DMS79 (cell line): ENCODE measurements around the gene NACA.
A peak's percentile ranks its signal among the peaks of the same experiment; 100 is the strongest.
"Not testable (repeated sequence)": the region's sequence is repeated elsewhere in the genome, so short reads cannot be mapped to it uniquely, and the experiment has no call there.

Experiments used
- DNase-seq: peaks from one replicate; lab custom pipeline; 2025; lab: John Stamatoyannopoulos, UW

The NACA gene

DNA sequence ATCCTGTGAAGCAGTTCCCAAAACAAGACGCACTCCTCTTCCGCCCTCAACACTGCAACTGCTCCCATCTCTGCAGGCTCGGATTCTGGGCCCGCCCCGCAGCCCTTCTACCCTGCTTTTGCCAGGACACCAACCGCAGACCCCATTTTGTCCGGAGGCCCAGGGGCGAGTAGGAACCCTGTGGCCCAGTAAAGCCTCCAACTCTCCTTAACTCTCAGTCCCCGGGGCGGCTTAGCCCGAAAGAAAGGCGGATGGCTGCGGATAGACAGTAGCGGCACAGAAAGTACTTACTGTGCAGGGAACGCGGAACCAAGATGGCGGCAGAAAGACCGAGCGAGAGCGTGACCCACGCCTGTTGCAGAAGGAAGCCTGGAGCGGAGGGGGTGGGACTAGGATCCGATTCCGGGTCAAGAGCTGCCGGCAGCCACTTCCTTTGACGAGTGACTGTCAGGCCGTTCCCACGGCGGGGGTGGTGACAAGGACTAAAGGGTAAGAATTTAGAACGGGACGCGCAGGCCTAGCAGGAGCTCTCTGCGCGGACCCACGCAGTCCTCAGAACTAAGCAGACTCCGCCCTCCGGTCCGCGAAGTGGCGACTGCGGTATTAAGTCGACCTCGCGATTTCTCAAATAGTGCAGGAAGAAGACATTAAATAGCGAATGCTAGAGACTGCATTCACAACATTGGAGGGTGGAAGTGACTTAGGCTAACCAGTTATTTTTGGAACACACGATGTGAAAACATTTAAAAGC is at the start of gene NACA:
Gene NACA (minus strand): TSS at position 328 of the 751 bp plus-strand sequence. CDS start 778 bp downstream, outside the sequence.
- peak; percentile 78 for DNase-seq

DNA sequence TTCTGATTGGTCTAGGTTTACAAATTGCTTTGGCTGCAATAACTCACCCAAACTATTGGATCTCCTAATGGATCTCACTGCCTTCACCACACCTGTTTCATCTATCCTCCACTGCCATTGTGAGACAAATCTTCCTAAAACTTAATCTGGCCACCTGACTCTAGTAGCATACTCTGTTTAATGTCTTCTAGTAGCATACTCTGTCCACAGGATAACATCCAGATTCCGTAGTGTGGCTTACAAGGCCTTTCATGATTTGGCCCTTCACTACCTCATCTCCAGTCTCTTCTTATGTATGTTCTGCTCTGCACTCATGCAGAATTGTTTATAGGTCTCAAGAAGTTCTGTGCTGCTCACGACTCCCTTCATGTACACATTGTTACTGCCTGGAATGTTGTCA is 48.0 kb upstream of the NACA start:
- no peak for DNase-seq

- no peak for DNase-seq
Measured at GRCh38 chr12:56772625-56773024, 47.5 kb upstream of the NACA start.

DNA sequence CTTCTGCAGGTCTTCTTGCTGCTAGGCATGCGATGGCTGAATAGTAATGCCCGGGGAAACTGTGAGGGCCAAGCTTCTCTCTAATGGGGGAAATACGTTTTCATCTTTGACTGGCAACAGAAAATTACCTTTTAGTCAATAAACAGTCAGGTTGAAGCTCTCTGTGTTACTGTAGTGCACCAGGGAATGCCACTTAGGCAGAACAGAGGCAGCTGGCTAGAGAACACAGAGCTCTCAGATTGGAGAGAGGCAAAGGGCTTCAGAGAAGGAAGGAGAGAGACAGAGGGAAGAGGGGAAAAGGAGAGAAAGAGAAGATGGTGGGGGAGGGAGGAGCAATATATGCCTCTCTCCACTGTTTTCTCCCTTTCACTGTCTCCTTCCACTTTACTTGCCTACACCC is 44.8 kb upstream of the NACA start:
- no peak for DNase-seq

DNA sequence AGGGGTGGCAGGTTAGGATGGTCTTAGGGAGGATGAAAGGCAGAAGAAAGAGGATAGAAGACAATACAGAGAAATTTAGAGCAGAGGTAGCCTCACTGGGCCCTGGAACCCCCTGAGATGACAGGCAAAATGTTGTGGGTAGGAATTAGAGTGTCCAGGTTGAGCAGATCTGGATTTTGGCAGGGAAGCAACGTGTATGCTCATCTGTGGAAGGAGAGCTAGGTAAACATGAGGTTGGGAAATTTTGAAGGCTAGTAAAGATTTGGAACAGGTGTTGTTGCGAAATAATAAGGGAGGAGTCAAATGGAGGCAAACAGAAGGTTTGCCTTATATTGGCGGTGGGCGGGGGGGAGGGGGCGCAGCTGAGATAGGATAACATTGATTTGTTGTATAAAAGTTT is 43.3 kb upstream of the NACA start:
- DNase-seq, result no peak

DNA sequence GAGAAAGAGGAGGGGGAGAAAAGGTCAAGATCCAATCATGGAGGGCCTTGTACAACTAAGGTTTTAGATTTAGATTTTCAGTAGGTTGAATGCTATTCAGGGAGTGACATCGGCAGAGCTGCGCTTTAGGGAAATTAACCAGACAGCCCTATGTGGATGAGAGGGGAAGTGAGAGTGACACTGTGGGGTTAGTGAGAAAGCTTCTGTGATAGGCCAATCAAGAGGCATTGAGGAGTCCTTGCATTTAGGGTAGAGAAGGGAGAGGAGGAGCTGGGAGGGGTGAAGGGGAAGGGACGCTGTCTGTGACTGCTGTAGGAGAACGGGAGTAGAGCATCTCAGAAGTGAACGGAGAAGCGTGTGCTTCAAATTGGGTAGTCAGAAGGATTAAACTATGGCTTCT is 41.4 kb upstream of the NACA start:
- DNase-seq, result no peak

DNA sequence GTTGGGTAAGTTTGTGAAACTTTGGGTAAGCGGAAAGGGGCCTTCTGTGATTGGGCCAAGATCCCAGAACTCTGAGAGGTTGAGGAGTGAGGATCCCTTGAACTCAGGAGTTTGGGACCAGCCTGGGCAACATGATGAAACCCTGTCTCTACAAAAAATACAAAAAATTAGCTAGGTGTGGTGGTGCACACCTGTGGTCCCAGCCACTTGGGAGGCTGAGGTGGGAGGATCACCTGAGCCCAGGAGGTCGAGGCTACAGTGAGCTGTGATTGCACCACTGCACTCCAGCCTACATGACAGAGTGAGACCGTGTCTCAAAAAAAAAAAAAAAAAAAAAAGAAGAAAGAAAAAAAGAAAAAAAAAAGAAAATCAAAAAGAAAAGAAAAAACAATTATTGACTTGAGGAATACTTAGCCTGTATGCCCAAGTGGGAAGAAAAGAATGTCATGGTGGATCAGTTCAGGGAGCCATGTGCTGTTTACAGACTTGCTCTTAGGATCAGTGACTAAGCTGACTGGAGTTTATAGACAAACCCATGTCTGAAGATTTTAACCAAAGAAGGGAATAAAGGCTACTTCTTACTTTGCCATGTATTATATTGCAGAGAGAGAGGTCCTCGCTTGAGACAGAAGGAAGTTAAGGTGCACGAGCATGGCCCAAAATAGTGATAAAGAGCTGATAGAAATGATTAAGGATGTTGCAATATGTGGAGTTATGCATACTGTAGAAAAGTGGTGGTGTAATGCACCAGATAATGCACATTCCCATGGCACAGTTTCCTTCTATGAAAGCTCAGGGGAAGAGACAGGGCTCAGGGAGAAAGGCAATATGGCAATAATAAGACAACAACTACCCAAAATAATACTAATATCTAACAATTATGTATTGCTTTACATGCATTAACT is 38.9 kb upstream of the NACA start:
- no peak for DNase-seq

DNA sequence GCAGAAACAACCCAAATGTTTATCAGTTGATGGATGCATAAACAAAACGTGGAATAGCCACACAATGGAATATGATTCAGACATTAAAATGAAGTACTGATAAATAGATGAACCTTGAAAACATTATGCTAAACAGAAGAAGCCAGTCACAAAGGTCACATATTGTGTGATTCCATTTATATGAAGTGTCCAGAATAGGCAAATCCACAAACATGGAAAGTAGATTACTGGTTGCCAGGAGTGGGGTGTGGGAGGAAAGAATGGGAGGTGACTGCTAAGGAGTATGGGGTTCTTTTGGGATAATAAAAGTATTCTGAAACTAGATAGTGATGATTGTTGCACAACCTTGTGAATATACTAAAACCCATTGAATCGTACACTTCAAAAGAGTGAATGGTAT is 36.7 kb upstream of the NACA start:
- no peak for DNase-seq

DNA sequence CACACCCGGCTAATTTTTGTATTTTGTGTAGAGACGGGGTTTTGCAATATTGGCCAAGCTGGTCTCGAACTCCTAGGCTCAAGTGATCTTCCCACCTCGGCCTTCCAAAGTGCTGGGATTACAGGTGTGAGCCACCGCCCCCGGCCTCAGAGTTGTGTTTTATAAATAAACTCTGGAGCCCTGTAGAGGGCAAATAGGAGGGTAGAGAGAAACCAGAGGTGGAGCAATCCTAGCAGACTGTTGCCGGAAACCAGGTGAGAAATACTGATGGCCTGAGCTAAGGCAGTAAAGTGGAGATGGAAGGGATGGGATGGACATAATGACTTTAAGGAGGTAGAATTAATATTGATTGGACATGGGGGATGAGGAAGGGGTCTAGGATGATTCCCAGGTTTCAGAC is 35.4 kb upstream of the NACA start:
- no peak for DNase-seq

- DNase-seq, result no peak
Measured at GRCh38 chr12:56759263-56759908, 34.3 kb upstream of the NACA start.

GRCh38 chr12:56758728-56759262 is 33.7 kb upstream of the NACA start:
- no peak for DNase-seq

- DNase-seq, result not testable (repeated sequence)
Measured at GRCh38 chr12:56757971-56758370, 32.9 kb upstream of the NACA start.

- no peak for DNase-seq
Measured at GRCh38 chr12:56753566-56753965, 28.5 kb upstream of the NACA start.

DNA sequence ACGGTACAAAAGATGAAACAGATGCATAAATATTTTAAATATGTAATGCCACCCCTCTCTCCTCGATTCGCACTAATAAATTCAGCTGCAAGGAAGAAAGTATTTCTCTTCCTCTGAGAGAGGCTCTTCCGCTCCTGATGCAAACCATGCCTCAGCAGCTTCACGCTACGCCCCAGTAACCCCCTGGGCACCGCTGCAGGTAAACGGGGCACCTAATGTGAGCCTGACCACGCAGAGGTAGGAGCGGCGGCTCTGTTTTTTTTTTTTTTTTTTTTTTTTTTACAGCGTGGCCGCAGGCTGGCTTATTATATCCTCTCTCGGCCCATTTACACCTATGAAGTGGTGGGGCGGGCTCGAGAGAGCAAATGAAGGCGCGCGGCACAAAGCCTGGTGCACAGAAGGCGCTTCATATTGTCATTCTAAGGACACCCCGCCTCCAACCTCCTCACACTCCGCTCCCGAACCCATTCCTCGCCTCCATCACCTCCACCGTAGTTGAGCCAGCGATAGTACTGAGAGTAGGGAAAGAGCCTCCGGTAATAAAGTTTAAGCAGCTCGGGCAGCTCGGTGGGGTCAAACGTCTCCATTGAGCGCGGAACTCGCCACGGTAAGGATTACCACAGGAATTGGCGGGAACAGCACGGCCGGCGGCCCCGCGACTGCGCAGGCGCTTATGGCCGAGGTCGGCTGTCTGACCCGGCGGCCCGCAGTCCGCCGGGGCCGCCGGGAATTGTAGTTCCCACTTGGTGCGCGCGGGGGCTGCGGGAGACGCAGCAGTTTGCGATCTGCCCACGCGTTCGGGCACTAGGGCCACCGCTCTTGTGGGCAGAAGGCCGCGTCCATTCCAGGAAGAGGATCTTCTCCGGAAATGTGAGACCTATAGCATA is 26.9 kb upstream of the NACA start, which contains the start of gene PRIM1:
Gene PRIM1 (minus strand): TSS at position 612 of the 887 bp plus-strand sequence. CDS start 25 bp downstream, at position 587.
- peak; percentile 62 for DNase-seq

- DNase-seq, result not testable (repeated sequence)
Measured at GRCh38 chr12:56750596-56750995, 25.5 kb upstream of the NACA start.

DNA sequence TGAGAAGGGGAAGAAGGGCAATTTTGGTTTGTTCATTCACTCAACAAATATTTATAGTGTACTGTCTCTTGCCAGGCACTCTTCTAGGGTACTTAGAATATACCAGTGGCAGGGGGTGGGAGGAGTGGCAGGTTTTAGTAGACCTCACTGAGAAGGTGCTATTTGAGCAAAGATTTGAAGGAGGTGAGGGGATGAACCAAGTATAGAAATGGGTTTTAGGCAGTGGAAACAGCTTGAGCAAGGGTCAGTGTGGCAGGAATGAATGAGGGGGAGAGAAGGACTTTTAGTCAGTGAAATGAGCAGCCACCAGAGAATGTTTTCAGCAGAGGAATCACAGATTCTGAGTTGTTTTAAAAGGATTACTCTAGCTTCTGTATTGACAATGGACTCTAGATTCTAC is 24.8 kb upstream of the NACA start:
- DNase-seq, result no peak

- no peak for DNase-seq
Measured at GRCh38 chr12:56749359-56749758, 24.3 kb upstream of the NACA start.

- DNase-seq, result no peak
Measured at GRCh38 chr12:56728139-56728861, 3.2 kb upstream of the NACA start.

DNA sequence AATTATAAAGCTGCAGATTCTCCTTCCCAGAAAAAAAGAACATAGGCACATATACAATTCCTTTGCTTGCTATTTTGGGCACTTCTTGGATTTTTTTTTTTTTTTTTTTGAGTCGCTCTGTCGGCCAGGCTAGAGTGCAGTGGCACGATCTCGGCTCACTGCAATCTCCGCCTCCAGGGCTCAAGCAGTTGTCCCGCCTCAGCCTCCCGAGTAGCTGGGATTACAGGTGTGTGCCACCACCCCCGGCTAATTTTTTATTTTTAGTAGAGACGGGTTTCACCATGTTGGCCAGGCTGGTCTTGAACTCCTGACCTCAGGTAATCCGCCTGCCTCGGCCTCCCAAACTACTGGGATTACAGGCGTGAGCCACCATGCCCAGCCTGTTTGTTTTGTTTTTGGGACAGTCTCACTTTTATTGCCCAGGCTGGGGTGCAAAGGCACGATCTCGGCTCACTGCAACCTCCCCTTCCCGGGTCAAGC is 1.1 kb upstream of the NACA start:
- DNase-seq, result not testable (repeated sequence)

GRCh38 chr12:56725723-56726102 is 614 bp upstream of the NACA start:
- DNase-seq, result no peak

- DNase-seq, result no peak
Measured at GRCh38 chr12:56724701-56724971, 463 bp downstream of the NACA start.
